ENCODE measurements around the gene AK1. TPM values are rescaled to one million over a fixed set of nuclear protein-coding genes. Genes with fewer than 3 reads are reported as not detected.
"Not testable (repeated sequence)": the region's sequence is repeated elsewhere in the genome, so short reads cannot be mapped to it uniquely, and the experiment has no call there.

The AK1 gene
- total RNA-seq, 1 donor = 106 TPM

GRCh38 chr9:127847178-127847510 is 30.3 kb downstream of the AK1 start:
- Histone ChIP-seq H3K27me3 (ENCODE audit: insufficient read depth, low read length) (no peaks in the 10 kb centered on the region), H3K9me3 (ENCODE audit: low read depth, low read length) (peaks cover 7% of the 10 kb centered on the region), H3K27ac (ENCODE audit: low read depth, low read length) (peak overlapping the region; percentile 67), H2AFZ (ENCODE audit: low read length) (no peak overlapping the region), H3K4me2 (ENCODE audit: insufficient read depth, low read length) (peak overlapping the region; percentile 23), H3K4me1 (ENCODE audit: insufficient read depth, low read length) (peaks cover 46% of the 10 kb centered on the region), H3K36me3 (ENCODE audit: insufficient read depth, low read length) (peaks cover 55% of the 10 kb centered on the region), H4K20me1 (ENCODE audit: insufficient read depth, low read length) (peaks cover 13% of the 10 kb centered on the region), H3K4me3 (ENCODE audit: insufficient read depth, low read length) (no peak overlapping the region), H3K79me2 (ENCODE audit: insufficient read depth, low read length) (peaks cover 89% of the 10 kb centered on the region)
- no peak for TF ChIP-seq CTCF (IDR thresholded peaks at IDR 0.05; ENCODE audit: extremely low read depth, low read depth, low read length)
- peak; percentile 90 for DNase-seq (ENCODE audit: insufficient read length, low spot score, missing footprints)

GRCh38 chr9:127846443-127847177 is 30.9 kb downstream of the AK1 start:
- peak; percentile 91 for DNase-seq (ENCODE audit: insufficient read length, low spot score, missing footprints)
- H3K27ac ChIP-seq (ENCODE audit: low read depth, low read length) = peak overlapping the region; percentile 67
- no peak overlapping the region for H2AFZ ChIP-seq (ENCODE audit: low read length)
- H4K20me1 ChIP-seq (ENCODE audit: insufficient read depth, low read length) = peaks cover 9% of the 10 kb centered on the region
- H3K9me3 ChIP-seq (ENCODE audit: low read depth, low read length) = peaks cover 7% of the 10 kb centered on the region
- H3K4me2 ChIP-seq (ENCODE audit: insufficient read depth, low read length) = peak overlapping the region; percentile 23
- no peaks in the 10 kb centered on the region for H3K27me3 ChIP-seq (ENCODE audit: insufficient read depth, low read length)
- peaks cover 40% of the 10 kb centered on the region for H3K4me1 ChIP-seq (ENCODE audit: insufficient read depth, low read length)
- peaks cover 55% of the 10 kb centered on the region for H3K36me3 ChIP-seq (ENCODE audit: insufficient read depth, low read length)
- no peak for TF ChIP-seq CTCF (IDR thresholded peaks at IDR 0.05; ENCODE audit: extremely low read depth, low read depth, low read length)
- peaks cover 89% of the 10 kb centered on the region for H3K79me2 ChIP-seq (ENCODE audit: insufficient read depth, low read length)
- H3K4me3 ChIP-seq (ENCODE audit: insufficient read depth, low read length) = no peak overlapping the region

- peak; percentile 43 for DNase-seq (ENCODE audit: insufficient read length, low spot score, missing footprints)
- H4K20me1 ChIP-seq (ENCODE audit: insufficient read depth, low read length); H2AFZ ChIP-seq (ENCODE audit: low read length); H3K4me3 ChIP-seq (ENCODE audit: insufficient read depth, low read length); H3K27me3 ChIP-seq (ENCODE audit: insufficient read depth, low read length); H3K9me3 ChIP-seq (ENCODE audit: low read depth, low read length): not testable (repeated sequence)
- H3K4me1 ChIP-seq (ENCODE audit: insufficient read depth, low read length) = peaks cover 37% of the 10 kb centered on the region
- peaks cover 89% of the 10 kb centered on the region for H3K79me2 ChIP-seq (ENCODE audit: insufficient read depth, low read length)
- peak overlapping the region; percentile 67 for H3K27ac ChIP-seq (ENCODE audit: low read depth, low read length)
- H3K4me2 ChIP-seq (ENCODE audit: insufficient read depth, low read length) = peak overlapping the region; percentile 55
- peaks cover 54% of the 10 kb centered on the region for H3K36me3 ChIP-seq (ENCODE audit: insufficient read depth, low read length)
Observed at GRCh38 chr9:127845619-127846018, 31.9 kb downstream of the AK1 start.

GRCh38 chr9:127844821-127845359 is 32.6 kb downstream of the AK1 start:
- Histone ChIP-seq H3K4me1 (ENCODE audit: insufficient read depth, low read length) (peaks cover 44% of the 10 kb centered on the region), H3K36me3 (ENCODE audit: insufficient read depth, low read length) (peaks cover 54% of the 10 kb centered on the region), H3K27me3 (ENCODE audit: insufficient read depth, low read length) (no peaks in the 10 kb centered on the region), H3K4me3 (ENCODE audit: insufficient read depth, low read length) (no peak overlapping the region), H4K20me1 (ENCODE audit: insufficient read depth, low read length) (peaks cover 7% of the 10 kb centered on the region), H3K79me2 (ENCODE audit: insufficient read depth, low read length) (peaks cover 89% of the 10 kb centered on the region), H3K27ac (ENCODE audit: low read depth, low read length) (peak overlapping the region; percentile 67), H2AFZ (ENCODE audit: low read length) (peak overlapping the region; percentile 17), H3K9me3 (ENCODE audit: low read depth, low read length) (peaks cover 7% of the 10 kb centered on the region), H3K4me2 (ENCODE audit: insufficient read depth, low read length) (peak overlapping the region; percentile 55)
- TF ChIP-seq CTCF (IDR thresholded peaks at IDR 0.05; ENCODE audit: extremely low read depth, low read depth, low read length) = no peak
- DNase-seq (ENCODE audit: insufficient read length, low spot score, missing footprints) = peak; percentile 90
